ENCODE measurements around the gene GOLGA2.
A peak's percentile ranks its signal among the peaks of the same experiment; 100 is the strongest.

Gene GOLGA2

GRCh38 chr9:128254855-128255759 lies 20.7 kb downstream of the GOLGA2 start:
- DNase-seq, result peak in 3 of 5 donors; percentile 30 to 49 (median 39)

GRCh38 chr9:128254362-128254761 lies 21.4 kb downstream of the GOLGA2 start:
- no peak for DNase-seq

- DNase-seq, result no peak
These were observed 21.8 kb downstream of the GOLGA2 start for GRCh38 chr9:128253991-128254346.

GRCh38 chr9:128253140-128253990 lies 22.4 kb downstream of the GOLGA2 start:
- DNase-seq, result no peak

- no peak for DNase-seq
These were observed 23.3 kb downstream of the GOLGA2 start for GRCh38 chr9:128252317-128253139.

- no peak for DNase-seq
These were observed 24.1 kb downstream of the GOLGA2 start for GRCh38 chr9:128251732-128252100.

- no peak for DNase-seq
These were observed 24.7 kb downstream of the GOLGA2 start for GRCh38 chr9:128250839-128251731.

GRCh38 chr9:128249908-128250838 lies 25.6 kb downstream of the GOLGA2 start:
- peak; percentile 90 to 98 (median 97) for DNase-seq

GRCh38 chr9:128249558-128249907 lies 26.3 kb downstream of the GOLGA2 start:
- no peak for DNase-seq

GRCh38 chr9:128247226-128247803 lies 28.5 kb downstream of the GOLGA2 start:
- no peak for DNase-seq

GRCh38 chr9:128246471-128246870 lies 29.3 kb downstream of the GOLGA2 start:
- DNase-seq, result no peak

- no peak for DNase-seq
These were observed 30.2 kb downstream of the GOLGA2 start for GRCh38 chr9:128245421-128246151.

- no peak for DNase-seq
These were observed 31.0 kb downstream of the GOLGA2 start for GRCh38 chr9:128244837-128245231.

GRCh38 chr9:128244091-128244836 lies 31.5 kb downstream of the GOLGA2 start:
- no peak for DNase-seq

- DNase-seq, result no peak
These were observed 32.4 kb downstream of the GOLGA2 start for GRCh38 chr9:128243215-128244018.

GRCh38 chr9:128242828-128243214 lies 33.0 kb downstream of the GOLGA2 start:
- DNase-seq, result no peak

- DNase-seq, result no peak
These were observed 33.7 kb downstream of the GOLGA2 start for GRCh38 chr9:128242124-128242523.

GRCh38 chr9:128233817-128234406 lies 41.9 kb downstream of the GOLGA2 start:
- DNase-seq, result no peak

Measured in T-helper 1 cell (primary cell).